Trophoblast cell (in vitro differentiated cells and primary cell): Measurements from ENCODE around the gene ADORA2B.

Experiments used
- DNase-seq, 2 donors: peaks; one replicate each; pipeline ENCODE4 v3.0.0-alpha.2; 2016
- H2AFZ ChIP-seq: 2 replicates; pipeline ENCODE4 v1.6.1; 2013; ENCODE audit warnings: low read length, moderate library complexity, mild to moderate bottlenecking; ENCODE audit not compliant: insufficient read depth, poor library complexity
- H2AK5ac ChIP-seq: 2 replicates; pipeline ENCODE4 v1.6.1; 2013; ENCODE audit warnings: mild to moderate bottlenecking, low read length
- H2BK120ac ChIP-seq: 2 replicates; pipeline ENCODE4 v1.6.1; 2013; ENCODE audit warnings: low read length, mild to moderate bottlenecking, moderate library complexity; ENCODE audit not compliant: insufficient read depth, poor library complexity
- H2BK12ac ChIP-seq: 2 replicates; pipeline ENCODE4 v1.6.1; 2013; ENCODE audit warnings: mild to moderate bottlenecking, low read length, moderate library complexity
- H2BK5ac ChIP-seq: 2 replicates; pipeline ENCODE4 v1.6.1; 2013; ENCODE audit warnings: low read length, low read depth, moderate library complexity, mild to moderate bottlenecking; ENCODE audit not compliant: poor library complexity
- H3K14ac ChIP-seq: 2 replicates; pipeline ENCODE4 v1.6.1; 2013; ENCODE audit warnings: mild to moderate bottlenecking, low read length
- H3K18ac ChIP-seq: 2 replicates; pipeline ENCODE4 v1.6.1; 2013; ENCODE audit warnings: mild to moderate bottlenecking, low read length
- H3K23ac ChIP-seq: 2 replicates; pipeline ENCODE4 v1.6.1; 2013; ENCODE audit warnings: low read length
- H3K27ac ChIP-seq: 2 replicates; pipeline ENCODE4 v1.5.1; 2013; ENCODE audit warnings: low read depth, mild to moderate bottlenecking, inconsistent platforms, low read length, moderate library complexity
- H3K27me3 ChIP-seq: 2 replicates; pipeline ENCODE4 v1.6.1; 2013; ENCODE audit warnings: inconsistent platforms, mild to moderate bottlenecking, low read length, moderate library complexity; ENCODE audit not compliant: insufficient read depth
- H3K36me3 ChIP-seq, 2 experiments: 1 replicate in 1 of 2; 2 replicates in 1 of 2; pipeline ENCODE4 v1.6.1; 2013; ENCODE audit warnings: low read length in 2 of 2, mild to moderate bottlenecking in 2 of 2, moderate library complexity in 1 of 2; ENCODE audit not compliant: insufficient read depth in 2 of 2, control insufficient read depth in 1 of 2
- H3K4ac ChIP-seq: 2 replicates; pipeline ENCODE4 v1.6.1; 2013; ENCODE audit warnings: low read depth, mild to moderate bottlenecking, low read length, moderate library complexity
- H3K4me1 ChIP-seq, 2 experiments: 1 replicate in 1 of 2; 2 replicates in 1 of 2; pipeline ENCODE4 v1.6.1; 2013; ENCODE audit warnings: low read length in 2 of 2, mild to moderate bottlenecking in 2 of 2, moderate library complexity in 1 of 2; ENCODE audit not compliant: insufficient read depth in 2 of 2, control insufficient read depth in 1 of 2
- H3K4me2 ChIP-seq: 2 replicates; pipeline ENCODE4 v1.6.1; 2013; ENCODE audit warnings: inconsistent platforms, mild to moderate bottlenecking, low read length, moderate library complexity
- H3K4me3 ChIP-seq: 2 replicates; pipeline ENCODE4 v1.5.1; 2013; ENCODE audit warnings: mild to moderate bottlenecking, low read depth, low read length, inconsistent platforms
- H3K79me1 ChIP-seq: one replicate; pipeline ENCODE4 v1.6.1; 2013; ENCODE audit warnings: low read length
- H3K79me2 ChIP-seq: 2 replicates; pipeline ENCODE4 v1.6.1; 2013; ENCODE audit warnings: low read length, mild to moderate bottlenecking; ENCODE audit not compliant: control insufficient read depth, insufficient read depth, poor library complexity
- H3K9ac ChIP-seq: 2 replicates; pipeline ENCODE4 v1.6.1; 2013; ENCODE audit warnings: mild to moderate bottlenecking, low read length
- H3K9me3 ChIP-seq: 2 replicates; pipeline ENCODE4 v1.6.1; 2013; ENCODE audit warnings: low read depth, mild to moderate bottlenecking, control low read depth, inconsistent platforms, low read length; ENCODE audit not compliant: insufficient read depth
- H4K12ac ChIP-seq: 2 replicates; pipeline ENCODE4 v1.6.1; 2013; ENCODE audit warnings: low read depth, mild to moderate bottlenecking, low read length, moderate library complexity
- H4K8ac ChIP-seq: 2 replicates; pipeline ENCODE4 v1.6.1; 2013; ENCODE audit warnings: low read depth, mild to moderate bottlenecking, low read length, moderate library complexity
- H4K91ac ChIP-seq: one replicate; pipeline ENCODE4 v1.6.1; 2013; ENCODE audit warnings: low read depth, mild to moderate bottlenecking, low read length, moderate library complexity
- WGBS: extraction: QIAGEN DNeasy Blood & Tissue Kit; methylation state at CpG from one replicate; pipeline ENCODE4 v1.1.7; 2013; ENCODE audit warnings: missing lambda C conversion rate; ENCODE audit not compliant: insufficient read length, insufficient coverage; ENCODE audit errors: extremely low coverage; 5-methylcytosine and 5-hydroxymethylcytosine counted together

The ADORA2B gene

DNA sequence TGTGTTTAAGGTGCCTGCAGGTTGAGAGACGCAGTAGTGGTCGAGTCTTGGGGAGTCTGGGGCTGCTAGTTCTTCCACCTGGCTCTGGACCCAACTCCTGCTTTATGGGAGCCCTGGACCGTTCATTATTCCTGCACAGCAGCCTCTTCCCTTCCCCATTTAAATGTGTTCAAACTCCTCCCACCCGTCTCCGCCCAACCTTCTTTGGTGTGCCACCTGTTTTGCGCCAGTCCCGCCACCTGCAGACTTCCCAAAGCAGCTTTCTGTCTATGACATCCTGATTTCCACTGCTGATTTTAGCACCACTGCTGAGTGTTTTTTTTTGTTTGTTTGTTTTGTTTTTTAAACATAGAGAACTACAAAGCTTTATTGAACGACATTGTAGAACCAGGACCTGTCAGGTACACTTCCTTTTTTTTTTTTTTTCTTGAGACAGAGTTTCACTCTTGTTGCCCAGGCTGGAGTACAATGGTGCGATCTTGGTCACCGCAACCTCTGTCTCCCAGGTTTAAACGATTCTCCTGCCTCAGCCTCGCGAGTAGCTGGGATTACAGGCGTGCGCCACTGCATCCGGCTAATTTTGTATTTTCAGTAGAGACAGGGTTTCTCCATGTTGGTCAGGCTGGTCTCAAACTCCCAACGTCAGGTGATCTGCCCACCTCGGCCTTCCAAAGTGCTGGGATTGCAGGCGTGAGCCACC, 12.8 kb downstream of the ADORA2B start:
- DNase-seq, result no peak
- Histone ChIP-seq H3K4me3 (no peak overlapping the region), H2BK12ac (no peak overlapping the region)

DNA sequence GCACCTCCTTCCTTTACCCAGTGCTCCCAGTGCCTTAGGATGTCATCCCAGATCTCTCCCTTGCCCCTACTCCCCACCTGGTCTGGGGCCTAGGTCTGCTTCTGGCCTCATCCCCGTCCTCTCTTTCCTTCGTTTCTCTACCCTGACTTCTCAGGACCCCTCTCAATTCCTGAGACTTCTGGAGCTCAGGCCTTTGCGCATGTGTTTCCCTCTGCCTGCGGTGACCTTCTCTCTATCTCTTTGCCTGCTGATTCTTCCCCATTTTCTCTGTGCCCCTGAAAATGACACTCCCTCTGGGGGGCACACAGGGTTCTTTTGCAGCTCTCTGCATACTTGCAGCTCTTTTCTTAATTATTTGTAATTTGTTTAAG, 13.5 kb downstream of the ADORA2B start:
- Histone ChIP-seq H3K23ac (no peak overlapping the region), H4K8ac (no peak overlapping the region), H3K9me3 (no peaks in the 10 kb centered on the region), H3K4ac (no peak overlapping the region), H3K36me3 (no peaks in the 10 kb centered on the region), H3K27ac (no peak overlapping the region), H2BK120ac (no peak overlapping the region), H3K79me1 (peaks cover 3% of the 10 kb centered on the region), H3K27me3 (no peaks in the 10 kb centered on the region), H3K4me1 (peaks cover 2 to 6% of the 10 kb centered on the region in 2 experiments), H3K14ac (no peak overlapping the region), H3K79me2 (no peaks in the 10 kb centered on the region), H2BK12ac (no peak overlapping the region), H2AFZ (no peak overlapping the region), H3K9ac (no peak overlapping the region), H3K4me3 (no peak overlapping the region), H2BK5ac (no peak overlapping the region), H3K18ac (no peak overlapping the region), H2AK5ac (no peak overlapping the region), H4K91ac (no peak overlapping the region), H3K4me2 (no peak overlapping the region), H4K12ac (no peak overlapping the region)
- no peak for DNase-seq
- WGBS, result no CpG with 5 or more reads among the region's 4 CpGs

More for the DNA sequence above, 12.8 kb downstream of the ADORA2B start:
- Histone ChIP-seq H2AK5ac (no peak overlapping the region), H3K4me1 (peaks cover 2% of the 10 kb centered on the region in 2 experiments), H2AFZ (no peak overlapping the region), H3K36me3 (no peaks in the 10 kb centered on the region), H3K14ac (no peak overlapping the region), H3K23ac (no peak overlapping the region), H2BK120ac (no peak overlapping the region), H4K91ac (no peak overlapping the region), H3K79me2 (no peaks in the 10 kb centered on the region), H2BK5ac (no peak overlapping the region), H3K4ac (no peak overlapping the region), H3K18ac (no peak overlapping the region), H3K9ac (no peak overlapping the region), H3K79me1 (no peaks in the 10 kb centered on the region), H3K27ac (no peak overlapping the region), H3K4me2 (no peak overlapping the region), H3K27me3 (no peaks in the 10 kb centered on the region), H3K9me3 (no peaks in the 10 kb centered on the region), H4K8ac (no peak overlapping the region), H4K12ac (no peak overlapping the region)
- no CpG with 5 or more reads among the region's 19 CpGs for WGBS

DNA sequence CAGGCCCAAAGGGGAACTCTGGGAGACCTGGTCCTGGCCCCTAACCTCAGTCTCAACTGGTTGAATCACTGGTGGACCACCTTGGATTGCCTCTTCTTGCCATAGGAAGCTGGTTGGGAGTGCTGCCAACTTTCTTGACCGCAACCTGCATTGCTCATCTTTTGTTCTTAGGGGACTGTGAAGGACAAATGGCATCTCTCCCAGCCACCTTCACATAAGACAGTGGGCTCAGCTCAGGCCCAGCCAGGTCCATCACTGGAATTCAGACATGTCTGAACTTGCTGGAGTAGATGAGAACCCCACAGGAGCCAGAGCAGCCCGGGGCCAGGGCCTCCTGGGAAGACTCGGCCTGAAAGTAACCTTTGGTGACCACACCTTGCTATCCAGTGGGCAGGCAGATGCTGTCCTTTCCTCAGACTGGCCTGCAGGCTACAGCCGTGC, 18.8 kb downstream of the ADORA2B start:
- H3K23ac ChIP-seq, result no peak overlapping the region
- peak; percentile 34 to 40 for DNase-seq
- no peaks in the 10 kb centered on the region for H3K9me3 ChIP-seq
- peak overlapping the region; percentile 25 for H4K8ac ChIP-seq
- peak overlapping the region; percentile 56 for H2BK5ac ChIP-seq
- peaks cover 7% of the 10 kb centered on the region for H3K79me1 ChIP-seq
- H2BK120ac ChIP-seq, result peak overlapping the region; percentile 77
- peak overlapping the region; percentile 58 for H2BK12ac ChIP-seq
- H4K91ac ChIP-seq, result peak overlapping the region; percentile 75
- no peaks in the 10 kb centered on the region for H3K79me2 ChIP-seq
- H3K4ac ChIP-seq, result no peak overlapping the region
- peaks cover 18 to 22% of the 10 kb centered on the region in 2 experiments for H3K4me1 ChIP-seq
- no peak overlapping the region for H3K4me3 ChIP-seq
- H2AFZ ChIP-seq, result no peak overlapping the region
- no peak overlapping the region for H3K18ac ChIP-seq
- no peak overlapping the region for H2AK5ac ChIP-seq
- H3K27me3 ChIP-seq, result no peaks in the 10 kb centered on the region
- no peak overlapping the region for H3K9ac ChIP-seq
- peak overlapping the region; percentile 72 for H3K14ac ChIP-seq
- no peak overlapping the region for H3K4me2 ChIP-seq
- H3K27ac ChIP-seq, result no peak overlapping the region
- H4K12ac ChIP-seq, result no peak overlapping the region
- H3K36me3 ChIP-seq, result no peaks in the 10 kb centered on the region
- no CpG with 5 or more reads among the region's 4 CpGs for WGBS

DNA sequence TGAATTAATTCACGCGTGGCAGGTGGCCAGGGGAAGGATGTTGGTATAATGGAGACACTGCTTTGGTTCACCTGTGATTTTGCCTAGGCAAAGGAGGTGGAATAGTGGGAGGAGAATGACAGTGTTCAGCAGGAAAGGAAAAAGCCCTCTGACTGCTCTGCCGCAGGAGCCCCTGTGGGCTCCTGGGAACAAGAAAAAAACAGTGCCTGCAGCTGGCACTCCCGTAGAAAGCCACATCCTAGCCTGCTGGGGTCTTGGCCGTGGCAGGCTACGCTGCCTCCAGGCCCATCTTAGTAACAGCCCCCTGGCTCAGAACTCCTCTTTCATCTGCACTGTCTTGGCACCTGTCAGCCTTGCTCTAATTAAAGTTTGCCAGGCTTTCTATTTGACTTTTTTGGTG, 20.6 kb downstream of the ADORA2B start:
- Histone ChIP-seq H3K9me3 (no peaks in the 10 kb centered on the region), H3K4ac (no peak overlapping the region), H3K4me2 (no peak overlapping the region), H4K12ac (no peak overlapping the region), H2AK5ac (no peak overlapping the region), H3K4me1 (peaks cover 16 to 22% of the 10 kb centered on the region in 2 experiments), H3K9ac (no peak overlapping the region), H3K36me3 (no peaks in the 10 kb centered on the region), H3K4me3 (no peak overlapping the region), H2BK5ac (no peak overlapping the region), H3K14ac (no peak overlapping the region), H2BK12ac (peak overlapping the region; percentile 15), H3K79me2 (no peaks in the 10 kb centered on the region), H3K18ac (peak overlapping the region; percentile 11), H2BK120ac (no peak overlapping the region), H3K79me1 (peaks cover 7% of the 10 kb centered on the region), H3K27ac (no peak overlapping the region), H4K91ac (no peak overlapping the region), H4K8ac (no peak overlapping the region), H3K27me3 (no peaks in the 10 kb centered on the region), H3K23ac (no peak overlapping the region), H2AFZ (no peak overlapping the region)
- no CpG with 5 or more reads among the region's 6 CpGs for WGBS
- DNase-seq, result no peak
